ENCODE measurements around the gene ASCL1. TPM values are rescaled to one million over a fixed set of nuclear protein-coding genes. Genes with fewer than 3 reads are reported as not detected.

The ASCL1 gene
- total RNA-seq, 2 experiments from 2014 or later, result not detected

DNA sequence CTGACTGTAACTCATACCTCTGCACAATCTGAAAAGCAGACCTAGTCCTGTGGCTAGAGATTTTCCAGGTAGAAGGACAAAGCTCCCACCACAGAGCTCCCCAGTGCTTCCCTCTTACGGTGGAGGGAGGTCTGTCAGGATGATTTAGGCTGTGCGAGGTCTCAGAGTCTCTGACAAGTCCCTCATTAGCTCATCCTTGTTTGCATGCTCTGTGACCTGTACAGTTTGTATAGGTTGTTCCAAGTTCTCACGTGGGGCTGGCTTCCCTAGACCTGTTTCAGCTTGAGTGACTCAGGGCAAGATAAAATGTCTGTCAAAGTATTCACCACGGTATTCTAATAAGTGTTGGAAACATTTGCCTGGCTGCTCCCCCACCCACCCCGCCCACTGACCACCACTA, 34.8 kb downstream of the ASCL1 start:
- no peak overlapping the region for H3K4me2 ChIP-seq (ENCODE audit: low read length)
- H3K9me3 ChIP-seq (ENCODE audit: low read length), result no peaks in the 10 kb centered on the region
- intact Hi-C loops (cut with micrococcal nuclease; ENCODE audit: unreplicated experiment), result no loop called here
- H3K4me1 ChIP-seq (ENCODE audit: insufficient read depth, low read length, poor library complexity, severe bottlenecking), result no peaks in the 10 kb centered on the region
- POLR2A ChIA-PET, result interaction anchor here (0.6 kb wide), 1 partner anchor 1505 kb away, joined by 4 read pairs; no protein-coding TSS in a partner anchor
- DNase-seq (ENCODE audit: low spot score), result no peak
- CTCF ChIA-PET (ENCODE audit: unreplicated experiment), result no interaction called here
- H3K9me2 ChIP-seq (ENCODE audit: insufficient read depth, low read length), result no peaks in the 10 kb centered on the region
- no peak overlapping the region for H3K27ac ChIP-seq (ENCODE audit: low read depth, low read length, poor library complexity, severe bottlenecking)
- no peak overlapping the region for H3K4me3 ChIP-seq (ENCODE audit: low read depth, low read length, poor library complexity, severe bottlenecking)
- no peaks in the 10 kb centered on the region for H3K79me2 ChIP-seq (ENCODE audit: insufficient read depth, low read depth, low read length)
- no TSS peak for BruUV-seq (replicated peaks)
- no peaks in the 10 kb centered on the region for H4K20me1 ChIP-seq (ENCODE audit: insufficient read depth, low read length)
- no peak overlapping the region for H2AFZ ChIP-seq (ENCODE audit: low read length)
- TF ChIP-seq, protein P1, sequence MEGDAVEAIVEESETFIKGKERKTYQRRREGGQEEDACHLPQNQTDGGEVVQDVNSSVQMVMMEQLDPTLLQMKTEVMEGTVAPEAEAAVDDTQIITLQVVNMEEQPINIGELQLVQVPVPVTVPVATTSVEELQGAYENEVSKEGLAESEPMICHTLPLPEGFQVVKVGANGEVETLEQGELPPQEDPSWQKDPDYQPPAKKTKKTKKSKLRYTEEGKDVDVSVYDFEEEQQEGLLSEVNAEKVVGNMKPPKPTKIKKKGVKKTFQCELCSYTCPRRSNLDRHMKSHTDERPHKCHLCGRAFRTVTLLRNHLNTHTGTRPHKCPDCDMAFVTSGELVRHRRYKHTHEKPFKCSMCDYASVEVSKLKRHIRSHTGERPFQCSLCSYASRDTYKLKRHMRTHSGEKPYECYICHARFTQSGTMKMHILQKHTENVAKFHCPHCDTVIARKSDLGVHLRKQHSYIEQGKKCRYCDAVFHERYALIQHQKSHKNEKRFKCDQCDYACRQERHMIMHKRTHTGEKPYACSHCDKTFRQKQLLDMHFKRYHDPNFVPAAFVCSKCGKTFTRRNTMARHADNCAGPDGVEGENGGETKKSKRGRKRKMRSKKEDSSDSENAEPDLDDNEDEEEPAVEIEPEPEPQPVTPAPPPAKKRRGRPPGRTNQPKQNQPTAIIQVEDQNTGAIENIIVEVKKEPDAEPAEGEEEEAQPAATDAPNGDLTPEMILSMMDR (conservative IDR thresholded peaks at IDR 0.05; ENCODE audit: low read length), result no peak
- no peak for TF ChIP-seq EZH2phosphoT487 (IDR thresholded peaks at IDR 0.05; ENCODE audit: borderline replicate concordance, low read depth, low read length)
- H3K36me3 ChIP-seq (ENCODE audit: insufficient read depth, low read length), result no peaks in the 10 kb centered on the region

DNA sequence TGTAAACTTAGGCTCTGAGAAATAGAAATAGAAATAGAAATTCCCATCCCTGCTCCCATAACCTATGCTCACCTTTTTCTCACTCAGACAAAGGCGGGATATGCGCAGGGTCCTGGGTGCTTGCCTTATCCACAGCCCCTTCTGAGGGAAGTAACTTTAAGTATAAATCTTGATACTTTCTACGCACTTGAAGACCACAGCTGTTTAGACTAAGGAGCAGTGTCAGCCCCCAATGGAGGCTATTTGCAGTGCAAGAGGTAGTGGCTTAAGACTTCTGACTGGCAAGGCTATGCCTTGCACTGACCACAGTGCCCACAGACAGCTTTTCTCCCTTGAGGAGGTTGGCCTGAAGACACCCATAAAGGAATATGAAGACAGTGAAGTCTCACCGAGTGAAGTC, 35.2 kb downstream of the ASCL1 start:
- no peaks in the 10 kb centered on the region for H3K4me1 ChIP-seq (ENCODE audit: insufficient read depth, low read length, poor library complexity, severe bottlenecking)
- no TSS peak for BruUV-seq (replicated peaks)
- no peak for TF ChIP-seq EZH2phosphoT487 (IDR thresholded peaks at IDR 0.05; ENCODE audit: borderline replicate concordance, low read depth, low read length)
- TF ChIP-seq, protein P1 (conservative IDR thresholded peaks at IDR 0.05; ENCODE audit: low read length), result no peak
- ChIA-PET CTCF (ENCODE audit: unreplicated experiment) (no interaction called here), POLR2A (no interaction called here)
- no peaks in the 10 kb centered on the region for H3K9me2 ChIP-seq (ENCODE audit: insufficient read depth, low read length)
- no peak overlapping the region for H2AFZ ChIP-seq (ENCODE audit: low read length)
- no peak for DNase-seq (ENCODE audit: low spot score)
- no peak overlapping the region for H3K4me3 ChIP-seq (ENCODE audit: low read depth, low read length, poor library complexity, severe bottlenecking)
- H4K20me1 ChIP-seq (ENCODE audit: insufficient read depth, low read length), result no peaks in the 10 kb centered on the region
- intact Hi-C loops (cut with micrococcal nuclease; ENCODE audit: unreplicated experiment), result no loop called here
- no peaks in the 10 kb centered on the region for H3K36me3 ChIP-seq (ENCODE audit: insufficient read depth, low read length)
- H3K9me3 ChIP-seq (ENCODE audit: low read length), result no peaks in the 10 kb centered on the region
- no peak overlapping the region for H3K27ac ChIP-seq (ENCODE audit: low read depth, low read length, poor library complexity, severe bottlenecking)
- no peak overlapping the region for H3K4me2 ChIP-seq (ENCODE audit: low read length)
- no peaks in the 10 kb centered on the region for H3K79me2 ChIP-seq (ENCODE audit: insufficient read depth, low read depth, low read length)

DNA sequence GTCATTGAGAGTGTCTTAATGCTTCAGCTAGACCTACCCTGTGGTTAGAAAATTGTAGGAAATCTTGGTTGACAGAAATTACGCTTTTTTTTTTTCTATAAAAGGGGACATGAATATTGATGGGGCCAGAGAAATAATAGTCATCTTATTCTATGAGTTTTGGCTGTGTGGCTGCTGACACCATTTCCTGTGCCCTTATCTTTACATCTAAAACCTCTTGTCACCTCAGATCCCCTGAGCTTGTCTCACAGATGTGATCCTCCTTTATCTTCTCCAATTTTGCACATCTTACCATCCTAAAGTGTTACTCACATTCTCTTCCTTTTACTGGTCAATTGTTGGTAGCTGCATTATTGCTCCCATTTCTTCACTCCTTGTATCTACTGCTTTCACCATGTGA, 36.1 kb downstream of the ASCL1 start:
- no peak for DNase-seq (ENCODE audit: low spot score)
- no peaks in the 10 kb centered on the region for H3K79me2 ChIP-seq (ENCODE audit: insufficient read depth, low read depth, low read length)
- no peaks in the 10 kb centered on the region for H3K36me3 ChIP-seq (ENCODE audit: insufficient read depth, low read length)
- no peaks in the 10 kb centered on the region for H3K9me2 ChIP-seq (ENCODE audit: insufficient read depth, low read length)
- intact Hi-C loops (cut with micrococcal nuclease; ENCODE audit: unreplicated experiment), result no loop called here
- H3K27ac ChIP-seq (ENCODE audit: low read depth, low read length, poor library complexity, severe bottlenecking), result no peak overlapping the region
- H3K4me3 ChIP-seq (ENCODE audit: low read depth, low read length, poor library complexity, severe bottlenecking), result no peak overlapping the region
- no peaks in the 10 kb centered on the region for H3K4me1 ChIP-seq (ENCODE audit: insufficient read depth, low read length, poor library complexity, severe bottlenecking)
- no peak overlapping the region for H2AFZ ChIP-seq (ENCODE audit: low read length)
- H4K20me1 ChIP-seq (ENCODE audit: insufficient read depth, low read length), result no peaks in the 10 kb centered on the region
- CTCF ChIA-PET (ENCODE audit: unreplicated experiment), result no interaction called here
- no TSS peak for BruUV-seq (replicated peaks)
- no peak for TF ChIP-seq EZH2phosphoT487 (IDR thresholded peaks at IDR 0.05; ENCODE audit: borderline replicate concordance, low read depth, low read length)
- TF ChIP-seq, protein P1 (conservative IDR thresholded peaks at IDR 0.05; ENCODE audit: low read length), result no peak
- no peak overlapping the region for H3K4me2 ChIP-seq (ENCODE audit: low read length)
- H3K9me3 ChIP-seq (ENCODE audit: low read length), result no peaks in the 10 kb centered on the region
- POLR2A ChIA-PET, result no interaction called here

All from OCI-LY7 (cell line).